Peyer's patch (tissue), 4 donors: ENCODE measurements around the gene SMYD3.

Experiments
- CTCF ChIP-seq, 6 experiments: fragments of 450-650 bp in 4 of 6; fragments of 200-600 bp in 2 of 6; sonication (generic) in 1 of 6; IDR thresholded peaks; one replicate each; pipeline ENCODE4 v1.5.1; 2017 to 2019; ENCODE audit warnings: antibody characterized with exemption in 6 of 6, mild to moderate bottlenecking in 3 of 6, moderate library complexity in 1 of 6
- POLR2A ChIP-seq, 2 donors: fragments of 450-650 bp; IDR thresholded peaks; one replicate each; pipeline ENCODE4 v1.5.1; 2017; ENCODE audit warnings: antibody characterized with exemption in 2 of 2, mild to moderate bottlenecking in 2 of 2, moderate library complexity in 2 of 2

GRCh38 chr1:246397046-246397445 is 110.0 kb downstream of the SMYD3 start:
- TF ChIP-seq CTCF (IDR thresholded peaks at IDR 0.05), result no peak
- TF ChIP-seq POLR2A (IDR thresholded peaks at IDR 0.05), result no peak
